Stimulated activated CD8-positive, alpha-beta memory T cell treated with anti-CD3 and anti-CD28 coated beads, Interleukin-12 subunit alpha, Interleukin-12 subunit beta, amount 100 ng/mL, for 1 hour (primary cell): ENCODE measurements around the gene MARCHF10.
"Not testable (repeated sequence)": the region's sequence is repeated elsewhere in the genome, so short reads cannot be mapped to it uniquely, and the experiment has no call there.

ENCODE experiments used
- DNase-seq: peaks from one replicate; pipeline ENCODE4 v3.0.0-alpha.2; 2020; ENCODE audit warnings: low read depth

MARCHF10 gene

GRCh38 chr17:62696726-62697490, 111.2 kb downstream of the MARCHF10 start:
- no peak for DNase-seq

GRCh38 chr17:62696256-62696655, 111.9 kb downstream of the MARCHF10 start:
- no peak for DNase-seq

DNA sequence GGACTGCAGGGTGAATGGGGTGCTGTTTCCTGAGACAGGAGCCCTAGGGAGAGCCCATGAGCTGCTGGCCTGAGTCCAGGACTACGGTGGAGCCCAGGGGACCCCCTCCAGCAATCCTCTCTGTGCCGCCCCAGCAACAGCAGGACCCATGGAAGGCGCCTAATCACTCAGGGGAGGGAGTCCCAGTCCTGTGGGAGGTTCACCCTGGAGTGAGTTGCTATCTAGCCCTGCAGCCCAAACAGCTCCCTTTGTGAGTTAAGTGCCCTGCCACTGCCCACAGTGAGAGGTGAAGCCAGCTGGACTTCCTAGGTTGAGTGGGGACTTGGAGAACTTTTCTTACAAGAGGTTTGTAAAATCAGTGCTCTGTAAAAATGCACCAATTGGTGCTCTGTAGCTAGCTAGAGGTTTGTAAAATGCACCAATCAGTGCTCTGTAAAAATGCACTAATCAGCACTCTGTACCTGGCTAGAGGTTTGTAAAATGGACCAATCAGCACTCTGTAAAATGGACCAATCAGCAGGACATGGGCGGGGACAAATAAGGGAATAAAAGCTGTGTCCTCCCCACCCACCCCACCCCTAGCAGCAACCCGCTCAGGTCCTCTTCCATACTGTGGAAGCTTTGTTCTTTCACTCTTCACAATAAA, 112.9 kb downstream of the MARCHF10 start:
- DNase-seq = not testable (repeated sequence)

GRCh38 chr17:62693616-62694409, 114.3 kb downstream of the MARCHF10 start:
- no peak for DNase-seq

GRCh38 chr17:62692721-62693431, 115.2 kb downstream of the MARCHF10 start:
- no peak for DNase-seq

DNA sequence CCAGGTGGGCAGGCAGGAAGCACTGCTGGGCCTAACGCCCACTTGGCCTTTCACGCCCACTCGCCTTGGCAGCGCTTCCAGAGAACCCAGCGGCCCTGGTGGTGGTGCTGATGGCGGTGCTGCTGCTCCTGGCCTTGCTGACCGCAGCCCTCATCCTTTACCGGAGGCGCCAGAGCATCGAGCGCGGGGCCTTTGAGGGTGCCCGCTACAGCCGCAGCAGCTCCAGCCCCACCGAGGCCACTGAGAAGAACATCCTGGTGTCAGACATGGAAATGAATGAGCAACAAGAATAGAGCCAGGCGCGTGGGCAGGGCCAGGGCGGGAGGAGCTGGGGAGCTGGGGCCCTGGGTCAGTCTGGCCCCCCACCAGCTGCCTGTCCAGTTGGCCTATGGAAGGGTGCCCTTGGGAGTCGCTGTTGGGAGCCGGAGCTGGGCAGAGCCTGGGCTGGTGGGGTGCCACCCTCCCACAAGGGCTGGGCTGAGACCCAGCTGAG, 115.9 kb downstream of the MARCHF10 start:
- DNase-seq = no peak

DNA sequence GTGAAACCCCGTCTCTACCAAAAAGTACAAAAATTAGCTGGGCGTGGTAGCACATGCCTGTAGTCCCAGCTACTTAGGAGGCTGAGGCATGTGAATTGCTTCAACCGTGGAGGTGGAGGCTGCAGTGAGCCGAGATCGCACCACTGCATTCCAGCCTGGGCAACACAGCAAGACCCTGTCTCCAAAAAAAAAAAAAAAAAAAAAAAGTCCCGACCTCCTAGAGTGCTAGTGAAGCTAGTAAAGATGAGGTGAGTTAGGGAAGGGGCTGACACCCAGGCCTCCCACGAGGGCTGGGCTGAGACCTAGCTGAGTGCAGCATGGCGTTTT, 116.6 kb downstream of the MARCHF10 start:
- DNase-seq = not testable (repeated sequence)

- DNase-seq = no peak
Measured at GRCh38 chr17:62690168-62690897, 117.8 kb downstream of the MARCHF10 start.

DNA sequence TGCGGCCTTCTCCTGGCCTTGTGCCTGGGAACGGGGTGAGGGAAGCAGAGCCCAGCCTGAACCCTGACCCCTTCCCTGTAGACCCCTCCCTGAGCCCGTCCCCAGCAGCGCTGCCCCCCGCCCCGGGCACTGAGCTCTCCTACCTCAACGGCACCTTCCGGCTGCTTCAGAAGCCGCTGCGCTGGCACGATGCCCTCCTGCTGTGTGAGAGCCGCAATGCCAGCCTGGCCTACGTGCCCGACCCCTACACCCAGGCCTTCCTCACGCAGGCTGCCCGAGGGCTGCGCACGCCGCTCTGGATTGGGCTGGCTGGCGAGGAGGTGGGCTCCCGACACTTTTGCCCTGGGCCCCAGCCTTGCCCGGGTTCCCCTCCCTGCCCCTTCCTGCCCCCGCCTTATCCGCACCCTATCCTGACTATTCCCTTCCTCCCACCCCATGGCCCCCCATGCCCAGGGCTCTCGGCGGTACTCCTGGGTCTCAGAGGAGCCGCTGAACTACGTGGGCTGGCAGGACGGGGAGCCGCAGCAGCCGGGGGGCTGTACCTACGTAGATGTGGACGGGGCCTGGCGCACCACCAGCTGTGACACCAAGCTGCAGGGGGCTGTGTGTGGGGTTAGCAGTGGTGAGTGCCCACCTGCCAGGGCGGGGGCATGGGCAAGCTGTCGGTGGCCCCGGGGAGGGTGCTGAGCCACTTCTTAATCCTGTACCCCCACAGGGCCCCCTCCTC, 118.5 kb downstream of the MARCHF10 start:
- no peak for DNase-seq

DNA sequence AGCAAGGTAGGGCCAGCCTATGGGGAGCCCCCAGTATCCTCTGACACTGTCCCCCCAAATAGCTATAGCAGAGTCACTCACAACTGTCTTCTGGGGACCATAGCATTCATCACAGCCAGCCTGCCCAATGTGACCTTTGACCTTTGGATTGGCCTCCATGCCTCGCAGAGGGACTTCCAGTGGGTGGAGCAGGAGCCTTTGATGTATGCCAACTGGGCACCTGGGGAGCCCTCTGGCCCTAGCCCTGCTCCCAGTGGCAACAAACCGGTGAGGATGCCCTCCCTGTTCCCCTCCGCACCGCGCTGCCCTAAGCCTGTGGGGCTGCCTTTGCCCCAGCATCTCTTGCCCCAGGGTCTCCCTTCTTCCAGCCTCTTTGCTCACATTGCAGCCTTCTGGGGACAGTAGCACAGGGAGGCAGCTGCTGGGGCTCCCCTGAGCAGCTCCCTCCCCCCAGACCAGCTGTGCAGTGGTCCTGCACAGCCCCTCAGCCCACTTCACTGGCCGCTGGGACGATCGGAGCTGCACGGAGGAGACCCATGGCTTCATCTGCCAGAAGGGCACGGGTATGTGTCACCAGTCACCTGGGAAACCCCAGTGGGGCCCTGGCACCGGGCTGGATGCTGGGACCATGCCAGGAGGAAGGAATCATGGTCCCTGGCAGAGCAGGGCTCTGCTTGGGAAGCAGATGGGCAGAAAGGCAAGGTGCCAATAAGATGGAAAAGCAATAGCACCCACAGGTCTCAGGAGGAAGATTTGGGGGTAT, 119.5 kb downstream of the MARCHF10 start:
- DNase-seq = no peak

DNA sequence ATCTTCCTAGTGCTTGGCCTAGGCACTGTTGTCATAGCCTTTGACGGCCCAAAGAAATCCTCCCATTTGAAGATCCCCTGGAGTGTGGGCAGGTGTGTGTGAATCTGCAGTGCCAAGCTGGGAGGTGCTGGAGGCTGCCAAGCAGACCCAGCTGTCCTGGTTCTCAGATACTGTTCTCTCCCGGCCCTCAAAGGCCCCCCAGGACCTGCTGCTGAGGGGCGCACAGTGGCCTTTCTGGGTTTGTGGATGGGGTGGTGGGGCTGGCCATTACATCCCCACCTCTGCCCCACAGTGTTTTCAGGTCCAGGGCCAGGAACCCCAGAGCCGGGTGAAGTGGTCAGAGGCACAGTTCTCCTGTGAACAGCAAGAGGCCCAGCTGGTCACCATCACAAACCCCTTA, 120.1 kb downstream of the MARCHF10 start:
- no peak for DNase-seq

- no peak for DNase-seq
Measured at GRCh38 chr17:62684179-62684578, 123.9 kb downstream of the MARCHF10 start.

- DNase-seq = no peak
Measured at GRCh38 chr17:62681939-62682381, 126.2 kb downstream of the MARCHF10 start.

GRCh38 chr17:62681061-62681938, 126.8 kb downstream of the MARCHF10 start:
- no peak for DNase-seq

DNA sequence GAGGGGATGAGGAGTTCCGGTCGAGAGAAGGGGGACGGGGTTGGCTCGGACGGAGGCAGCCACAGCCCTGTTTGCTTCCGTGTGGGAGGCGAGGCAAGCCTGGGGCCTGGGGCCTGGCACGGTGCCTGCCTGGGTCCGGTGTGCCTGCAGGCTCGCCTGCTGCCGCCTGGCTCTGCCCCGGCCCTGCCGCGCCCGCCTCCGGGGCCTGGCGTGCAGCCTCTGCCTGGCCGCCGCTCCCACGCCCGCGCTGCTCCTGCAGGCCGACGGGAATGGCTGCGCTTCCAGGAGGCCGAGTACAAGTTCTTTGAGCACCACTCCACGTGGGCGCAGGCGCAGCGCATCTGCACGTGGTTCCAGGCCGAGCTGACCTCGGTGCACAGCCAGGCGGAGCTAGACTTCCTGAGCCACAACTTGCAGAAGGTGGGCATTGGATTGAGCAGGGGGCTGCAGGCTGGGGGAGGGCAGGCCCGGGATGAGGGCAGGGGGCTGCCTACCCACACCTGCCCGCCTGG, 127.5 kb downstream of the MARCHF10 start:
- no peak for DNase-seq

GRCh38 chr17:62679866-62680377, 128.2 kb downstream of the MARCHF10 start:
- no peak for DNase-seq

DNA sequence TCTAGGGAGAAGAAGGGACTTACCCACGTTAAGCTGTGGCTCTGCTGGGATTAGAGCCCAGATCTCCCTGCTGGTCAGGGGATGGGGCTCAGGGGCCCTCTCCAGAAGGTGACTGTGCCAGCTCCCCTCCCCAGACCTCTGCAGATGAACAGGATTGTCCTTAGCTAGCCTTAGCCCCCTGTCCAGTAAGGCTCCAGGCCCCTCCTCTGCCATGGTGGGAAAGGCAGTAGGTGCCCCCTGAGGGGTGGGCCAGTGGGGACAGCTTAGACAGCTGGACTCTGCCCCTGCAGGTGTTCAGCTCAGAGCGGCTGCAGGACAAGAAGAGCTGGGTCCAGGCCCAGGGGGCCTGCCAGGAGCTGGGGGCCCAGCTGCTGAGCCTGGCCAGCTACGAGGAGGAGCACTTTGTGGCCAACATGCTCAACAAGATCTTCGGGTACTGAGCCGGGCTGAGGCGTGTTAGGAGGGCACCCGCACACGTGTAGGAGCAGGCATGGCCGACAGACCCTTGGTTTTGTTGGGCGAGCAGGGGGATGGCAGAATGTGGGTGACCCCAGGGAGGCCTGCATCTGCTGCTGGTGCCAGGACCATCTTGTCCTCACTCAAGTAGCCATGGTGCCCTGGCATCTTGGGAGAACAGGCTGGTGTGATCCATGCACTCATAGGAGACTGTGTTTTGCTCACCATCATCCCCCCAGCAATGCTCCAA, 129.7 kb downstream of the MARCHF10 start:
- no peak for DNase-seq
